ENCODE data around the gene B3GALT6. TPM values are rescaled to one million over a fixed set of nuclear protein-coding genes. Genes with fewer than 3 reads are reported as not detected.

B3GALT6 gene
- total RNA-seq, 4 donors from 2014 or later: 8.5 to 24.9 (median 12.2) TPM

GRCh38 chr1:1223321-1223720 is 8.7 kb upstream of the B3GALT6 start:
- WGBS, 2 donors (ENCODE audit: low coverage in 1 of 2): 93% methylated on average over 3 to 15 of the region's 15 CpGs
- in situ Hi-C loops (cut with MboI; ENCODE audit: low pct_ligation_motif_present in 1 of 4, low pct_unique_long_range_greater_than_20kb in 1 of 4, low sequenced_read_pairs in 3 of 4) (no loop called here), intact Hi-C loops (cut with DNase I; ENCODE audit: low total_unique reads) (loop anchor here (10.0 kb wide), 1 partner anchor 69 kb away; no protein-coding TSS in a partner anchor)
- no peaks in the 10 kb centered on the region for H3K27me3 ChIP-seq
- H3K27ac ChIP-seq: no peak overlapping the region
- no peak for TF ChIP-seq POLR2A (IDR thresholded peaks at IDR 0.05)
- no peak for TF ChIP-seq POLR2AphosphoS5 (IDR thresholded peaks at IDR 0.05)
- TF ChIP-seq EP300 (IDR thresholded peaks at IDR 0.05; ENCODE audit: low read depth): no peak
- TF ChIP-seq CTCF (IDR thresholded peaks at IDR 0.05): no peak
- no peaks in the 10 kb centered on the region for H3K9me3 ChIP-seq
- H3K4me1 ChIP-seq: peaks cover 0 to 6% (median 0%) of the 10 kb centered on the region in 4 donors
- no peak for DNase-seq
- peaks cover 0 to 40% (median 8%) of the 10 kb centered on the region in 4 donors for H3K36me3 ChIP-seq
- H3K4me3 ChIP-seq: no peak overlapping the region

- DNase-seq: no peak
- H3K9me3 ChIP-seq: no peaks in the 10 kb centered on the region
- no peak overlapping the region for H3K27ac ChIP-seq
- peaks cover 0 to 37% (median 7%) of the 10 kb centered on the region in 4 donors for H3K36me3 ChIP-seq
- H3K27me3 ChIP-seq: no peaks in the 10 kb centered on the region
- H3K4me3 ChIP-seq: no peak overlapping the region
- H3K4me1 ChIP-seq: peaks cover 0 to 6% (median under 1%) of the 10 kb centered on the region in 4 donors
- in situ Hi-C loops (cut with MboI; ENCODE audit: low pct_ligation_motif_present in 1 of 4, low pct_unique_long_range_greater_than_20kb in 1 of 4, low sequenced_read_pairs in 3 of 4) (no loop called here), intact Hi-C loops (cut with DNase I; ENCODE audit: low total_unique reads) (loop anchor here (10.0 kb wide), 1 partner anchor 69 kb away; no protein-coding TSS in a partner anchor)
- 93 to 98% methylated on average over 10 to 21 of the region's 21 CpGs for WGBS, 2 donors (ENCODE audit: low coverage in 1 of 2)
- TF ChIP-seq POLR2AphosphoS5 (IDR thresholded peaks at IDR 0.05) (no peak), POLR2A (IDR thresholded peaks at IDR 0.05) (no peak)
Observed at GRCh38 chr1:1223891-1224290, 8.1 kb upstream of the B3GALT6 start.

GRCh38 chr1:1225238-1225845 is 6.7 kb upstream of the B3GALT6 start:
- Histone ChIP-seq H3K36me3 (peaks cover 0 to 32% (median 6%) of the 10 kb centered on the region in 4 donors), H3K27ac (no peak overlapping the region), H3K27me3 (no peaks in the 10 kb centered on the region), H3K4me1 (peaks cover 10 to 19% (median 14%) of the 10 kb centered on the region in 4 donors), H3K4me3 (no peak overlapping the region), H3K9me3 (no peaks in the 10 kb centered on the region)
- TF ChIP-seq EP300 (IDR thresholded peaks at IDR 0.05; ENCODE audit: low read depth) (no peak), POLR2A (IDR thresholded peaks at IDR 0.05) (no peak), POLR2AphosphoS5 (IDR thresholded peaks at IDR 0.05) (no peak)
- 83% methylated on average over 32 of the region's 34 CpGs; no CpG with 5 or more reads in 1 of the 2 donors for WGBS, 2 donors (ENCODE audit: low coverage in 1 of 2)
- intact Hi-C loops (cut with DNase I; ENCODE audit: low total_unique reads): loop anchor here (10.0 kb wide), 1 partner anchor 71 kb away; no protein-coding TSS in a partner anchor
- DNase-seq: peak; percentile 52
- in situ Hi-C loops (cut with MboI; ENCODE audit: low pct_ligation_motif_present in 1 of 4, low pct_unique_long_range_greater_than_20kb in 1 of 4, low sequenced_read_pairs in 3 of 4): no loop called here

- peaks cover 0 to 27% (median 6%) of the 10 kb centered on the region in 4 donors for H3K36me3 ChIP-seq
- no peak overlapping the region for H3K4me3 ChIP-seq
- in situ Hi-C loops (cut with MboI; ENCODE audit: low pct_ligation_motif_present in 1 of 4, low pct_unique_long_range_greater_than_20kb in 1 of 4, low sequenced_read_pairs in 3 of 4): no loop called here
- 90% methylated on average over 18 of the region's 18 CpGs; no CpG with 5 or more reads in 1 of the 2 donors for WGBS, 2 donors (ENCODE audit: low coverage in 1 of 2)
- H3K27me3 ChIP-seq: no peaks in the 10 kb centered on the region
- H3K9me3 ChIP-seq: no peaks in the 10 kb centered on the region
- DNase-seq: no peak
- peaks cover 16 to 25% (median 19%) of the 10 kb centered on the region in 4 donors for H3K4me1 ChIP-seq
- TF ChIP-seq POLR2A (IDR thresholded peaks at IDR 0.05) (no peak), EP300 (IDR thresholded peaks at IDR 0.05; ENCODE audit: low read depth) (no peak)
- intact Hi-C loops (cut with DNase I; ENCODE audit: low total_unique reads): loop anchor here (10.0 kb wide), 1 partner anchor 71 kb away; no protein-coding TSS in a partner anchor
- no peak overlapping the region for H3K27ac ChIP-seq
Observed at GRCh38 chr1:1225913-1226312, 6.1 kb upstream of the B3GALT6 start.

GRCh38 chr1:1226566-1227362 is 5.3 kb upstream of the B3GALT6 start:
- Histone ChIP-seq H3K4me1 (peaks cover 16 to 26% (median 21%) of the 10 kb centered on the region in 4 donors), H3K9me3 (no peaks in the 10 kb centered on the region), H3K27me3 (no peaks in the 10 kb centered on the region), H3K36me3 (peaks cover 0 to 20% (median 6%) of the 10 kb centered on the region in 4 donors), H3K4me3 (no peak overlapping the region), H3K27ac (no peak overlapping the region)
- TF ChIP-seq CTCF (IDR thresholded peaks at IDR 0.05) (no peak), POLR2AphosphoS5 (IDR thresholded peaks at IDR 0.05) (no peak), EP300 (IDR thresholded peaks at IDR 0.05; ENCODE audit: low read depth) (no peak), POLR2A (IDR thresholded peaks at IDR 0.05) (no peak)
- DNase-seq: no peak
- intact Hi-C loops (cut with DNase I; ENCODE audit: low total_unique reads): loop anchor here (10.0 kb wide), 1 partner anchor 72 kb away; no protein-coding TSS in a partner anchor
- in situ Hi-C loops (cut with MboI; ENCODE audit: low pct_ligation_motif_present in 1 of 4, low pct_unique_long_range_greater_than_20kb in 1 of 4, low sequenced_read_pairs in 3 of 4): no loop called here
- WGBS, 2 donors (ENCODE audit: low coverage in 1 of 2): 93% methylated on average over 40 of the region's 44 CpGs; no CpG with 5 or more reads in 1 of the 2 donors

Data from transverse colon (tissue), 4 donors.